K562 (cell line): ENCODE results near the gene MCAT. TPM values are rescaled to one million over a fixed set of nuclear protein-coding genes. Genes with fewer than 3 reads are reported as not detected.

Experiments used
- BACH1 ChIP-seq: fragments of 200-800 bp; sonication (Bioruptor generic); IDR thresholded peaks from 2 replicates; pipeline ENCODE4 v1.6.1; 2016; ENCODE audit warnings: missing genetic modification characterization, missing compliant biosample characterization
- CCNT2 ChIP-seq: IDR thresholded peaks from 2 replicates; pipeline ENCODE4 v1.6.1; 2011; ENCODE audit warnings: borderline replicate concordance, low read depth, mild to moderate bottlenecking, moderate library complexity, mixed read lengths, low read length; ENCODE audit not compliant: insufficient read length; ENCODE audit errors: extremely low read depth
- DMBX1 ChIP-seq: fragments of 250-450 bp; sonication (Bioruptor Pico); IDR thresholded peaks from 2 replicates; pipeline ENCODE4 v1.8.0; 2022; ENCODE audit warnings: inconsistent platforms, mild to moderate bottlenecking, moderate library complexity, borderline replicate concordance
- FOXK2 ChIP-seq, 2 experiments: fragments of 450-650 bp; IDR thresholded peaks in 1 of 2; conservative IDR thresholded peaks in 1 of 2; 2 replicates each; pipeline ENCODE4 v1.6.1; 2016; ENCODE audit warnings: low read depth in 2 of 2, mild to moderate bottlenecking in 1 of 2
- MEF2A ChIP-seq: IDR thresholded peaks from 2 replicates; pipeline ENCODE4 v1.6.1; 2011; ENCODE audit warnings: low read depth, mild to moderate bottlenecking, low read length, moderate library complexity; ENCODE audit not compliant: control insufficient read depth
- MEIS2 ChIP-seq: fragments of 450-650 bp; IDR thresholded peaks from 2 replicates; pipeline ENCODE4 v1.6.1; 2014; ENCODE audit warnings: mild to moderate bottlenecking; ENCODE audit not compliant: partially characterized antibody
- NCOA4 ChIP-seq: fragments of 450-650 bp; IDR thresholded peaks from 2 replicates; pipeline ENCODE4 v1.6.1; 2018; ENCODE audit warnings: mild to moderate bottlenecking; ENCODE audit not compliant: partially characterized antibody
- PHB ChIP-seq: fragments of 250-450 bp; sonication (Bioruptor Pico); IDR thresholded peaks from 2 replicates; pipeline ENCODE4 v1.5.0; 2021
- PHTF2 ChIP-seq: fragments of 250-450 bp; sonication (Bioruptor Pico); IDR thresholded peaks from 2 replicates; pipeline ENCODE4 v1.5.0; 2021; ENCODE audit warnings: mild to moderate bottlenecking
- PRMT5 ChIP-seq: sonication (generic); formaldehyde crosslinking; IDR thresholded peaks from 2 replicates; pipeline ENCODE4 v1.5.0; 2020; ENCODE audit warnings: missing genetic modification reagents
- PTRF ChIP-seq: fragments of 450-650 bp; IDR thresholded peaks from 2 replicates; pipeline ENCODE4 v1.6.1; 2016; ENCODE audit warnings: mild to moderate bottlenecking, missing genetic modification characterization, missing compliant biosample characterization
- RUNX1 ChIP-seq: sonication (generic); IDR thresholded peaks from 2 replicates; pipeline ENCODE4 v1.6.1; 2016; ENCODE audit warnings: antibody characterized with exemption, low read depth
- SOX6 ChIP-seq: fragments of 450-650 bp; IDR thresholded peaks from 2 replicates; pipeline ENCODE4 v1.6.1; 2014; ENCODE audit warnings: mild to moderate bottlenecking
- ZC3H11A ChIP-seq: IDR thresholded peaks from 2 replicates; pipeline ENCODE4 v1.6.1; 2012; ENCODE audit warnings: low read depth, low read length, improper control_type of control experiment
- ZC3H4 ChIP-seq: sonication (generic); formaldehyde crosslinking; IDR thresholded peaks from 2 replicates; pipeline ENCODE4 v1.9.0; 2021; ENCODE audit warnings: missing genetic modification reagents, borderline replicate concordance
- ZEB2 ChIP-seq: fragments of 450-650 bp; IDR thresholded peaks from 2 replicates; pipeline ENCODE4 v1.6.1; 2016
- ZNF79 ChIP-seq: fragments of 250-450 bp; sonication (Bioruptor Pico); IDR thresholded peaks from 2 replicates; pipeline ENCODE4 v1.4.0; 2020; ENCODE audit warnings: low read depth, mild to moderate bottlenecking, moderate library complexity
- polyA plus RNA-seq, 8 experiments: library from polyadenylated mRNA; depleted of rRNA in 4 of 8; stranded (reverse) in 5 of 8; unstranded in 3 of 8; fragments of >200 nt; fragmentation: Nextera tagmentation in 2 of 8; fragmentation: Illumina TruSeq in 1 of 8; extraction: Ambion mirVana in 2 of 8; extraction: Trizol in 1 of 8; gene quantifications; 2 replicates each; pipeline versions ENCODE4 v1.2.1 to v1.2.3, GENCODE V29; 2011 to 2014; ENCODE audit warnings: inconsistent platforms in 1 of 8, missing spikeins in 1 of 8
- total RNA-seq, 7 experiments: library from RNA; depleted of rRNA in 6 of 7; stranded (reverse); fragments of >200 nt in 6 of 7; fragmentation: Illumina TruSeq in 2 of 7; extraction: Trizol in 2 of 7; gene quantifications; 2 replicates each; pipeline versions ENCODE4 v1.2.1 to v1.2.3, GENCODE V29; 2011 to 2021; ENCODE audit warnings: low replicate concordance in 1 of 7
- TF ChIP-seq, protein P1 (sequence below), 2 experiments: IDR thresholded peaks; 2 replicates each; pipeline ENCODE4 v1.6.1; 2011; ENCODE audit warnings: borderline replicate concordance in 1 of 2, control low read depth in 1 of 2, low read depth in 1 of 2, low read length in 1 of 2, mild to moderate bottlenecking in 1 of 2, mixed read lengths in 1 of 2, moderate library complexity in 1 of 2; ENCODE audit not compliant: insufficient read depth in 1 of 2, insufficient read length in 1 of 2, poor library complexity in 1 of 2, severe bottlenecking in 1 of 2; ENCODE audit errors: extremely low read depth in 1 of 2
- TF ChIP-seq, protein P2 (sequence below): fragments of 250-450 bp; sonication (Bioruptor Pico); IDR thresholded peaks from 2 replicates; pipeline ENCODE4 v1.5.0; 2020; ENCODE audit warnings: mild to moderate bottlenecking
- TF ChIP-seq, protein P3 (sequence below): fragments of 250-450 bp; sonication (Bioruptor Pico); IDR thresholded peaks from 2 replicates; pipeline ENCODE4 v1.8.0; 2022; ENCODE audit warnings: inconsistent platforms
- TF ChIP-seq, protein P4 (sequence below): fragments of 250-450 bp; sonication (Bioruptor Pico); IDR thresholded peaks from 2 replicates; pipeline ENCODE4 v1.5.0; 2021; ENCODE audit warnings: mild to moderate bottlenecking, borderline replicate concordance

Gene MCAT
- total and polyA plus RNA-seq, 9 of the 15 experiments (the other 6 are each of a cell fraction or from before 2014, with no cell fraction given), result 3.3 to 27.8 (median 13.9) TPM

DNA sequence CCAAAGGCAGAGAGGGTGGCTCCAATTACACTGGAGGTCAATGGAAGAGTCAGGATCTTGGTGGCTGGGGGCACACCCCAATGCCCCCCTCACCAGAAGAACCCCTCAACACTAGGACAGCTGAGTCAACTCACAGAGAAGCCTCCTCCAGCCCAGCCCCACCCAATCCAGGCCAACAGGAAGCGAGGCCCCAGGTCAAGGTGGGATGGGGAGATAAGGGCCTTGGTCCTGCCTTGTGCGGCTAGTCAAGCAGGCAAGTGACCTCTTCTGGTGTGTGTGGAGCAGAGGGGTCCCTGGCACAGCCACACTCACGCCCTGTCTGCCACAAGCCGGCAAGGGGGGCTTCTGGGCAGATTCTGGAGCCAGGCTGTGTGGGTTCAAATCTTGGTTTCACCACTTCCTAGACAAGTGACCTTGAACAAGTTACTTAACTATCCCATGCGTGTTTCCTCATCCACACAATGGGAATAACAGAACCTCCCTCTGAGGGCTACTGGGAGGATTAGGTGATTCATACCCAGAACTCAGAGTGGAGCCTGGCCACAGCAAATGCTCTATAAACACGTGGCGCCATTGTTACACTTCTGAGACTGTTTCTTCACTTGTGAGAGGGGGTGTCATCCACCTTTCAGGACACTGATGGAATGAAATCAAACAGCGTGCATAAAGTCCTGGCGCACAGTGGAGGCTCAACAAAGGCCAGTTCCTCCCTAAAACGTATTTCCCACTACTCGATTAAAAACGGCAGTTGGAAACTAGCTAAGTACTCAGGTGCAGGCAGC lies 40.5 kb upstream of the MCAT start (continued):
- TF ChIP-seq, protein P1, sequence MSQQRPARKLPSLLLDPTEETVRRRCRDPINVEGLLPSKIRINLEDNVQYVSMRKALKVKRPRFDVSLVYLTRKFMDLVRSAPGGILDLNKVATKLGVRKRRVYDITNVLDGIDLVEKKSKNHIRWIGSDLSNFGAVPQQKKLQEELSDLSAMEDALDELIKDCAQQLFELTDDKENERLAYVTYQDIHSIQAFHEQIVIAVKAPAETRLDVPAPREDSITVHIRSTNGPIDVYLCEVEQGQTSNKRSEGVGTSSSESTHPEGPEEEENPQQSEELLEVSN (IDR thresholded peaks at IDR 0.05; ENCODE audit: borderline replicate concordance in 1 of 2, extremely low read depth in 1 of 2, insufficient read depth in 1 of 2, insufficient read length in 1 of 2, low read depth in 1 of 2, low read length in 1 of 2, poor library complexity in 1 of 2, severe bottlenecking in 1 of 2), result peak in 1 of 2 experiments; percentile 29
- TF ChIP-seq MEF2A (no peak), CCNT2 (peak; percentile 82), PHB (no peak), PRMT5 (CRISPR knock-in tag) (no peak), FOXK2 (conservative IDR thresholded peaks at IDR 0.05 in 1 of 2, IDR thresholded peaks at IDR 0.05 in 1 of 2; ENCODE audit: low read depth in 2 of 2) (peak in 1 of 2 experiments; percentile 46; a peak in 1 of 4 replicates), RUNX1 (no peak), ZC3H4 (CRISPR knock-in tag) (no peak), ZEB2 (peak; percentile 90), PTRF (tag) (no peak), SOX6 (peak; percentile 76), PHTF2 (CRISPR knock-in tag) (no peak), ZNF79 (CRISPR knock-in tag) (no peak), BACH1 (tag) (0 out of 2 replicates have a peak, but pooled peaks have one; percentile 37), MEIS2 (peak; percentile 15), ZC3H11A (no peak), DMBX1 (peak; percentile 68), NCOA4 (no peak)
- TF ChIP-seq, protein P2, sequence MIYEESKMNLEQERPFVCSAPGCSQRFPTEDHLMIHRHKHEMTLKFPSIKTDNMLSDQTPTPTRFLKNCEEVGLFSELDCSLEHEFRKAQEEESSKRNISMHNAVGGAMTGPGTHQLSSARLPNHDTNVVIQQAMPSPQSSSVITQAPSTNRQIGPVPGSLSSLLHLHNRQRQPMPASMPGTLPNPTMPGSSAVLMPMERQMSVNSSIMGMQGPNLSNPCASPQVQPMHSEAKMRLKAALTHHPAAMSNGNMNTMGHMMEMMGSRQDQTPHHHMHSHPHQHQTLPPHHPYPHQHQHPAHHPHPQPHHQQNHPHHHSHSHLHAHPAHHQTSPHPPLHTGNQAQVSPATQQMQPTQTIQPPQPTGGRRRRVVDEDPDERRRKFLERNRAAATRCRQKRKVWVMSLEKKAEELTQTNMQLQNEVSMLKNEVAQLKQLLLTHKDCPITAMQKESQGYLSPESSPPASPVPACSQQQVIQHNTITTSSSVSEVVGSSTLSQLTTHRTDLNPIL, result no peak
- TF ChIP-seq, protein P3, sequence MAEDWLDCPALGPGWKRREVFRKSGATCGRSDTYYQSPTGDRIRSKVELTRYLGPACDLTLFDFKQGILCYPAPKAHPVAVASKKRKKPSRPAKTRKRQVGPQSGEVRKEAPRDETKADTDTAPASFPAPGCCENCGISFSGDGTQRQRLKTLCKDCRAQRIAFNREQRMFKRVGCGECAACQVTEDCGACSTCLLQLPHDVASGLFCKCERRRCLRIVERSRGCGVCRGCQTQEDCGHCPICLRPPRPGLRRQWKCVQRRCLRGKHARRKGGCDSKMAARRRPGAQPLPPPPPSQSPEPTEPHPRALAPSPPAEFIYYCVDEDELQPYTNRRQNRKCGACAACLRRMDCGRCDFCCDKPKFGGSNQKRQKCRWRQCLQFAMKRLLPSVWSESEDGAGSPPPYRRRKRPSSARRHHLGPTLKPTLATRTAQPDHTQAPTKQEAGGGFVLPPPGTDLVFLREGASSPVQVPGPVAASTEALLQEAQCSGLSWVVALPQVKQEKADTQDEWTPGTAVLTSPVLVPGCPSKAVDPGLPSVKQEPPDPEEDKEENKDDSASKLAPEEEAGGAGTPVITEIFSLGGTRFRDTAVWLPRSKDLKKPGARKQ (CRISPR knock-in tag), result no peak
- TF ChIP-seq, protein P4, sequence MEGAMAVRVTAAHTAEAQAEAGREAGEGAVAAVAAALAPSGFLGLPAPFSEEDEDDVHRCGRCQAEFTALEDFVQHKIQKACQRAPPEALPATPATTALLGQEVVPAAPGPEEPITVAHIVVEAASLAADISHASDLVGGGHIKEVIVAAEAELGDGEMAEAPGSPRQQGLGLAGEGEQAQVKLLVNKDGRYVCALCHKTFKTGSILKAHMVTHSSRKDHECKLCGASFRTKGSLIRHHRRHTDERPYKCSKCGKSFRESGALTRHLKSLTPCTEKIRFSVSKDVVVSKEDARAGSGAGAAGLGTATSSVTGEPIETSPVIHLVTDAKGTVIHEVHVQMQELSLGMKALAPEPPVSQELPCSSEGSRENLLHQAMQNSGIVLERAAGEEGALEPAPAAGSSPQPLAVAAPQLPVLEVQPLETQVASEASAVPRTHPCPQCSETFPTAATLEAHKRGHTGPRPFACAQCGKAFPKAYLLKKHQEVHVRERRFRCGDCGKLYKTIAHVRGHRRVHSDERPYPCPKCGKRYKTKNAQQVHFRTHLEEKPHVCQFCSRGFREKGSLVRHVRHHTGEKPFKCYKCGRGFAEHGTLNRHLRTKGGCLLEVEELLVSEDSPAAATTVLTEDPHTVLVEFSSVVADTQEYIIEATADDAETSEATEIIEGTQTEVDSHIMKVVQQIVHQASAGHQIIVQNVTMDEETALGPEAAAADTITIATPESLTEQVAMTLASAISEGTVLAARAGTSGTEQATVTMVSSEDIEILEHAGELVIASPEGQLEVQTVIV (CRISPR knock-in tag), result no peak
